ENCODE measurements around the gene C10orf120. TPM values are rescaled to one million over a fixed set of nuclear protein-coding genes. Genes with fewer than 3 reads are reported as not detected.

Gene C10orf120
- total and polyA plus RNA-seq, 2 experiments from 2014 or later: not detected

DNA sequence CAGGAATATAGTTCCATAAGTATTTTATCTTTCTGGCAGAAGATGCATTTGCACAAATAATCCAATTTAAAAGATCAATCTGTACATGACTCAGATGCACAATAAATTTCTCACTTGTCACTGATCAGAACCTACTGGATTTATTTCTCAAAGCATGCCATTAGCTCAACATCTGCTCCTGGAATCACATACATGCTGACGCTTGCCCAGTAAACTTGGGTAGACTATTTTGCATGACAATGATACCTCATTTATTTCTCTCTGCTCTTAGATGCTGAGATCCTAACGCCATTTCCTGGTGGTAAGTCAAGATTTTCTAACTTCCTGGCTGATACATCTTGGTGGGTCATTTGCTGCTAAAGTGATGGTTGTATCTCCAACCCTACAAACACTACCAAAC lies 33.8 kb upstream of the C10orf120 start:
- no peak for TF ChIP-seq EZH2phosphoT487 (IDR thresholded peaks at IDR 0.05; ENCODE audit: unreplicated experiment)
- no peak for TF ChIP-seq JUNB (IDR thresholded peaks at IDR 0.05; ENCODE audit: unreplicated experiment)
- TF ChIP-seq NANOG (IDR thresholded peaks at IDR 0.05; ENCODE audit: borderline replicate concordance): no peak
- no peak for TF ChIP-seq STAT1 (IDR thresholded peaks at IDR 0.05; ENCODE audit: unreplicated experiment)
- TF ChIP-seq, protein P1, sequence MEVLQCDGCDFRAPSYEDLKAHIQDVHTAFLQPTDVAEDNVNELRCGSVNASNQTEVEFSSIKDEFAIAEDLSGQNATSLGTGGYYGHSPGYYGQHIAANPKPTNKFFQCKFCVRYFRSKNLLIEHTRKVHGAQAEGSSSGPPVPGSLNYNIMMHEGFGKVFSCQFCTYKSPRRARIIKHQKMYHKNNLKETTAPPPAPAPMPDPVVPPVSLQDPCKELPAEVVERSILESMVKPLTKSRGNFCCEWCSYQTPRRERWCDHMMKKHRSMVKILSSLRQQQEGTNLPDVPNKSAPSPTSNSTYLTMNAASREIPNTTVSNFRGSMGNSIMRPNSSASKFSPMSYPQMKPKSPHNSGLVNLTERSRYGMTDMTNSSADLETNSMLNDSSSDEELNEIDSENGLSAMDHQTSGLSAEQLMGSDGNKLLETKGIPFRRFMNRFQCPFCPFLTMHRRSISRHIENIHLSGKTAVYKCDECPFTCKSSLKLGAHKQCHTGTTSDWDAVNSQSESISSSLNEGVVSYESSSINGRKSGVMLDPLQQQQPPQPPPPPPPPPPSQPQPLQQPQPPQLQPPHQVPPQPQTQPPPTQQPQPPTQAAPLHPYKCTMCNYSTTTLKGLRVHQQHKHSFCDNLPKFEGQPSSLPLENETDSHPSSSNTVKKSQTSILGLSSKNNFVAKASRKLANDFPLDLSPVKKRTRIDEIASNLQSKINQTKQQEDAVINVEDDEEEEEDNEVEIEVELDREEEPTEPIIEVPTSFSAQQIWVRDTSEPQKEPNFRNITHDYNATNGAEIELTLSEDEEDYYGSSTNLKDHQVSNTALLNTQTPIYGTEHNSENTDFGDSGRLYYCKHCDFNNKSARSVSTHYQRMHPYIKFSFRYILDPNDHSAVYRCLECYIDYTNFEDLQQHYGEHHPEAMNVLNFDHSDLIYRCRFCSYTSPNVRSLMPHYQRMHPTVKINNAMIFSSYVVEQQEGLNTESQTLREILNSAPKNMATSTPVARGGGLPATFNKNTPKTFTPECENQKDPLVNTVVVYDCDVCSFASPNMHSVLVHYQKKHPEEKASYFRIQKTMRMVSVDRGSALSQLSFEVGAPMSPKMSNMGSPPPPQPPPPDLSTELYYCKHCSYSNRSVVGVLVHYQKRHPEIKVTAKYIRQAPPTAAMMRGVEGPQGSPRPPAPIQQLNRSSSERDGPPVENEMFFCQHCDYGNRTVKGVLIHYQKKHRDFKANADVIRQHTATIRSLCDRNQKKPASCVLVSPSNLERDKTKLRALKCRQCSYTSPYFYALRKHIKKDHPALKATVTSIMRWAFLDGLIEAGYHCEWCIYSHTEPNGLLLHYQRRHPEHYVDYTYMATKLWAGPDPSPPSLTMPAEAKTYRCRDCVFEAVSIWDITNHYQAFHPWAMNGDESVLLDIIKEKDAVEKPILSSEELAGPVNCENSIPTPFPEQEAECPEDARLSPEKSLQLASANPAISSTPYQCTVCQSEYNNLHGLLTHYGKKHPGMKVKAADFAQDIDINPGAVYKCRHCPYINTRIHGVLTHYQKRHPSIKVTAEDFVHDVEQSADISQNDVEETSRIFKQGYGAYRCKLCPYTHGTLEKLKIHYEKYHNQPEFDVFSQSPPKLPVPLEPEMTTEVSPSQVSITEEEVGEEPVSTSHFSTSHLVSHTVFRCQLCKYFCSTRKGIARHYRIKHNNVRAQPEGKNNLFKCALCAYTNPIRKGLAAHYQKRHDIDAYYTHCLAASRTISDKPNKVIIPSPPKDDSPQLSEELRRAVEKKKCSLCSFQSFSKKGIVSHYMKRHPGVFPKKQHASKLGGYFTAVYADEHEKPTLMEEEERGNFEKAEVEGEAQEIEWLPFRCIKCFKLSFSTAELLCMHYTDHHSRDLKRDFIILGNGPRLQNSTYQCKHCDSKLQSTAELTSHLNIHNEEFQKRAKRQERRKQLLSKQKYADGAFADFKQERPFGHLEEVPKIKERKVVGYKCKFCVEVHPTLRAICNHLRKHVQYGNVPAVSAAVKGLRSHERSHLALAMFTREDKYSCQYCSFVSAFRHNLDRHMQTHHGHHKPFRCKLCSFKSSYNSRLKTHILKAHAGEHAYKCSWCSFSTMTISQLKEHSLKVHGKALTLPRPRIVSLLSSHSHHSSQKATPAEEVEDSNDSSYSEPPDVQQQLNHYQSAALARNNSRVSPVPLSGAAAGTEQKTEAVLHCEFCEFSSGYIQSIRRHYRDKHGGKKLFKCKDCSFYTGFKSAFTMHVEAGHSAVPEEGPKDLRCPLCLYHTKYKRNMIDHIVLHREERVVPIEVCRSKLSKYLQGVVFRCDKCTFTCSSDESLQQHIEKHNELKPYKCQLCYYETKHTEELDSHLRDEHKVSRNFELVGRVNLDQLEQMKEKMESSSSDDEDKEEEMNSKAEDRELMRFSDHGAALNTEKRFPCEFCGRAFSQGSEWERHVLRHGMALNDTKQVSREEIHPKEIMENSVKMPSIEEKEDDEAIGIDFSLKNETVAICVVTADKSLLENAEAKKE (CRISPR knock-in tag; IDR thresholded peaks at IDR 0.05): no peak
- TF ChIP-seq, protein P2, sequence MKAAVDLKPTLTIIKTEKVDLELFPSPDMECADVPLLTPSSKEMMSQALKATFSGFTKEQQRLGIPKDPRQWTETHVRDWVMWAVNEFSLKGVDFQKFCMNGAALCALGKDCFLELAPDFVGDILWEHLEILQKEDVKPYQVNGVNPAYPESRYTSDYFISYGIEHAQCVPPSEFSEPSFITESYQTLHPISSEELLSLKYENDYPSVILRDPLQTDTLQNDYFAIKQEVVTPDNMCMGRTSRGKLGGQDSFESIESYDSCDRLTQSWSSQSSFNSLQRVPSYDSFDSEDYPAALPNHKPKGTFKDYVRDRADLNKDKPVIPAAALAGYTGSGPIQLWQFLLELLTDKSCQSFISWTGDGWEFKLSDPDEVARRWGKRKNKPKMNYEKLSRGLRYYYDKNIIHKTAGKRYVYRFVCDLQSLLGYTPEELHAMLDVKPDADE (IDR thresholded peaks at IDR 0.05): no peak
- TF ChIP-seq POLR2AphosphoS5 (IDR thresholded peaks at IDR 0.05; ENCODE audit: low read depth): no peak
- TF ChIP-seq, protein P3, sequence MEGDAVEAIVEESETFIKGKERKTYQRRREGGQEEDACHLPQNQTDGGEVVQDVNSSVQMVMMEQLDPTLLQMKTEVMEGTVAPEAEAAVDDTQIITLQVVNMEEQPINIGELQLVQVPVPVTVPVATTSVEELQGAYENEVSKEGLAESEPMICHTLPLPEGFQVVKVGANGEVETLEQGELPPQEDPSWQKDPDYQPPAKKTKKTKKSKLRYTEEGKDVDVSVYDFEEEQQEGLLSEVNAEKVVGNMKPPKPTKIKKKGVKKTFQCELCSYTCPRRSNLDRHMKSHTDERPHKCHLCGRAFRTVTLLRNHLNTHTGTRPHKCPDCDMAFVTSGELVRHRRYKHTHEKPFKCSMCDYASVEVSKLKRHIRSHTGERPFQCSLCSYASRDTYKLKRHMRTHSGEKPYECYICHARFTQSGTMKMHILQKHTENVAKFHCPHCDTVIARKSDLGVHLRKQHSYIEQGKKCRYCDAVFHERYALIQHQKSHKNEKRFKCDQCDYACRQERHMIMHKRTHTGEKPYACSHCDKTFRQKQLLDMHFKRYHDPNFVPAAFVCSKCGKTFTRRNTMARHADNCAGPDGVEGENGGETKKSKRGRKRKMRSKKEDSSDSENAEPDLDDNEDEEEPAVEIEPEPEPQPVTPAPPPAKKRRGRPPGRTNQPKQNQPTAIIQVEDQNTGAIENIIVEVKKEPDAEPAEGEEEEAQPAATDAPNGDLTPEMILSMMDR (conservative IDR thresholded peaks at IDR 0.05; ENCODE audit: low read depth in 2 of 2): no peak
- no peak for TF ChIP-seq EZH2 (IDR thresholded peaks at IDR 0.05; ENCODE audit: low read depth, unreplicated experiment)
- TF ChIP-seq, protein P4, sequence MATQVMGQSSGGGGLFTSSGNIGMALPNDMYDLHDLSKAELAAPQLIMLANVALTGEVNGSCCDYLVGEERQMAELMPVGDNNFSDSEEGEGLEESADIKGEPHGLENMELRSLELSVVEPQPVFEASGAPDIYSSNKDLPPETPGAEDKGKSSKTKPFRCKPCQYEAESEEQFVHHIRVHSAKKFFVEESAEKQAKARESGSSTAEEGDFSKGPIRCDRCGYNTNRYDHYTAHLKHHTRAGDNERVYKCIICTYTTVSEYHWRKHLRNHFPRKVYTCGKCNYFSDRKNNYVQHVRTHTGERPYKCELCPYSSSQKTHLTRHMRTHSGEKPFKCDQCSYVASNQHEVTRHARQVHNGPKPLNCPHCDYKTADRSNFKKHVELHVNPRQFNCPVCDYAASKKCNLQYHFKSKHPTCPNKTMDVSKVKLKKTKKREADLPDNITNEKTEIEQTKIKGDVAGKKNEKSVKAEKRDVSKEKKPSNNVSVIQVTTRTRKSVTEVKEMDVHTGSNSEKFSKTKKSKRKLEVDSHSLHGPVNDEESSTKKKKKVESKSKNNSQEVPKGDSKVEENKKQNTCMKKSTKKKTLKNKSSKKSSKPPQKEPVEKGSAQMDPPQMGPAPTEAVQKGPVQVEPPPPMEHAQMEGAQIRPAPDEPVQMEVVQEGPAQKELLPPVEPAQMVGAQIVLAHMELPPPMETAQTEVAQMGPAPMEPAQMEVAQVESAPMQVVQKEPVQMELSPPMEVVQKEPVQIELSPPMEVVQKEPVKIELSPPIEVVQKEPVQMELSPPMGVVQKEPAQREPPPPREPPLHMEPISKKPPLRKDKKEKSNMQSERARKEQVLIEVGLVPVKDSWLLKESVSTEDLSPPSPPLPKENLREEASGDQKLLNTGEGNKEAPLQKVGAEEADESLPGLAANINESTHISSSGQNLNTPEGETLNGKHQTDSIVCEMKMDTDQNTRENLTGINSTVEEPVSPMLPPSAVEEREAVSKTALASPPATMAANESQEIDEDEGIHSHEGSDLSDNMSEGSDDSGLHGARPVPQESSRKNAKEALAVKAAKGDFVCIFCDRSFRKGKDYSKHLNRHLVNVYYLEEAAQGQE (IDR thresholded peaks at IDR 0.05; ENCODE audit: unreplicated experiment): no peak
- H3K36me3 ChIP-seq (ENCODE audit: insufficient read depth): no peaks in the 10 kb centered on the region
- peaks cover 14% of the 10 kb centered on the region for H3K4me1 ChIP-seq (ENCODE audit: insufficient read depth)
- H3K27me3 Mint-ChIP-seq (ENCODE audit: insufficient read depth, low read depth, poor library complexity): no peaks in the 10 kb centered on the region
- H3K36me3 Mint-ChIP-seq (ENCODE audit: low read depth): no peaks in the 10 kb centered on the region
- DNase-seq (ENCODE audit: low spot score) (peak; percentile 41), ATAC-seq (no peak)
- no peak overlapping the region for H3K4me3 Mint-ChIP-seq
- H2AFZ ChIP-seq: no peak overlapping the region
- peaks cover 26% of the 10 kb centered on the region for H3K4me1 Mint-ChIP-seq
- H3K27me3 ChIP-seq (ENCODE audit: insufficient read depth): no peaks in the 10 kb centered on the region
- no peaks in the 10 kb centered on the region for H3F3A ChIP-seq (replicated peaks; ENCODE audit: low read depth)
- H4K20me1 ChIP-seq (replicated peaks; ENCODE audit: insufficient read depth): no peaks in the 10 kb centered on the region
- H3K27ac ChIP-seq (ENCODE audit: low read depth): no peak overlapping the region
- no peaks in the 10 kb centered on the region for H3K79me2 ChIP-seq (replicated peaks; ENCODE audit: insufficient read depth)
- H3K4me3 ChIP-seq: no peak overlapping the region
- no peak overlapping the region; the same call in none of the 2 replicates for H3K4me2 ChIP-seq
- H3K27ac Mint-ChIP-seq: no peak overlapping the region
- H3K9me3 Mint-ChIP-seq: no peaks in the 10 kb centered on the region
- H3K9me2 ChIP-seq (ENCODE audit: insufficient read depth): 0 out of 2 replicates have a peak, but pooled peaks cover 20% of the 10 kb centered on the region

Data from GM23338 (cell line).